ENCODE data around the gene GAS2L1. TPM values are rescaled to one million over a fixed set of nuclear protein-coding genes. Genes with fewer than 3 reads are reported as not detected.
A peak's percentile ranks its signal among the peaks of the same experiment; 100 is the strongest.

Gene GAS2L1
- total RNA-seq, 4 donors from 2014 or later = 49.0 to 94.8 (median 85.4) TPM

- Histone ChIP-seq H3K4me1 (peaks cover 28% of the 10 kb centered on the region), H3K27me3 (no peaks in the 10 kb centered on the region), H3K4me3 (no peak overlapping the region), H3K36me3 (peaks cover 92% of the 10 kb centered on the region), H3K9me3 (no peaks in the 10 kb centered on the region), H3K27ac (peak overlapping the region; percentile 77)
- 72% methylated on average over 11 of the region's 12 CpGs for WGBS
- TF ChIP-seq EP300 (IDR thresholded peaks at IDR 0.05) = no peak
- TF ChIP-seq POLR2AphosphoS5 (IDR thresholded peaks at IDR 0.05) = no peak
- TF ChIP-seq POLR2A (IDR thresholded peaks at IDR 0.05) = no peak
- TF ChIP-seq, protein P1, sequence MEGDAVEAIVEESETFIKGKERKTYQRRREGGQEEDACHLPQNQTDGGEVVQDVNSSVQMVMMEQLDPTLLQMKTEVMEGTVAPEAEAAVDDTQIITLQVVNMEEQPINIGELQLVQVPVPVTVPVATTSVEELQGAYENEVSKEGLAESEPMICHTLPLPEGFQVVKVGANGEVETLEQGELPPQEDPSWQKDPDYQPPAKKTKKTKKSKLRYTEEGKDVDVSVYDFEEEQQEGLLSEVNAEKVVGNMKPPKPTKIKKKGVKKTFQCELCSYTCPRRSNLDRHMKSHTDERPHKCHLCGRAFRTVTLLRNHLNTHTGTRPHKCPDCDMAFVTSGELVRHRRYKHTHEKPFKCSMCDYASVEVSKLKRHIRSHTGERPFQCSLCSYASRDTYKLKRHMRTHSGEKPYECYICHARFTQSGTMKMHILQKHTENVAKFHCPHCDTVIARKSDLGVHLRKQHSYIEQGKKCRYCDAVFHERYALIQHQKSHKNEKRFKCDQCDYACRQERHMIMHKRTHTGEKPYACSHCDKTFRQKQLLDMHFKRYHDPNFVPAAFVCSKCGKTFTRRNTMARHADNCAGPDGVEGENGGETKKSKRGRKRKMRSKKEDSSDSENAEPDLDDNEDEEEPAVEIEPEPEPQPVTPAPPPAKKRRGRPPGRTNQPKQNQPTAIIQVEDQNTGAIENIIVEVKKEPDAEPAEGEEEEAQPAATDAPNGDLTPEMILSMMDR (IDR thresholded peaks at IDR 0.05) = no peak
- DNase-seq (ENCODE audit: low spot score in 2 of 2) = no peak
Measured at GRCh38 chr22:29337631-29338284, 31.3 kb downstream of the GAS2L1 start.

DNA sequence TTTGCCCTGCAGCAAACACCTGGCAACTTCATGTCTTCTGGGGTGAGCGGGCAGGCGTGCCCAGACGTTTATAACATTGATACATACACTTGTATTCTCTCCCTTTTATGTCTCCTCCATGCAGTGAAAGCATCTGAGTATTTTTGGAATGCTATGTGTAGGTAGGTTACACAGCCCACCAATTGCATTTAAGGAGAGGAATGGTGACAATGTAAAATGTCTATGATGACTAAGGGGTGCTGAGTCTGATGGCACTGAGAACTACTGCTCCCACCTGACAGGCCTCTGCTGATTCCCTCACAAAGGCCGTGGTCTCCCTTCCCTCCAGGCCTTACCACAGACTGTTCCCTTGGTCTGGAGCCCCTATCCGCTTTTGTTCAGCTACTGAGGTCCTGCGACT, 31.9 kb downstream of the GAS2L1 start:
- H3K4me1 ChIP-seq = peaks cover 28% of the 10 kb centered on the region
- peaks cover 92% of the 10 kb centered on the region for H3K36me3 ChIP-seq
- H3K9me3 ChIP-seq = no peaks in the 10 kb centered on the region
- no peak for TF ChIP-seq EP300 (IDR thresholded peaks at IDR 0.05)
- TF ChIP-seq, protein P1 (IDR thresholded peaks at IDR 0.05) = no peak
- no peak for TF ChIP-seq POLR2AphosphoS5 (IDR thresholded peaks at IDR 0.05)
- no peak for TF ChIP-seq POLR2A (IDR thresholded peaks at IDR 0.05)
- H3K27me3 ChIP-seq = no peaks in the 10 kb centered on the region
- no peak overlapping the region for H3K4me3 ChIP-seq
- peak overlapping the region; percentile 77 for H3K27ac ChIP-seq
- DNase-seq (ENCODE audit: low spot score in 2 of 2) = no peak
- WGBS = 85% methylated on average over 6 of the region's 6 CpGs

GRCh38 chr22:29339381-29340235, 33.2 kb downstream of the GAS2L1 start:
- no peak for DNase-seq (ENCODE audit: low spot score in 2 of 2)
- 87% methylated on average over 23 of the region's 23 CpGs for WGBS
- peaks cover 86% of the 10 kb centered on the region for H3K36me3 ChIP-seq
- TF ChIP-seq, protein P1 (IDR thresholded peaks at IDR 0.05) = no peak
- TF ChIP-seq EP300 (IDR thresholded peaks at IDR 0.05) (no peak), POLR2A (IDR thresholded peaks at IDR 0.05) (no peak), POLR2AphosphoS5 (IDR thresholded peaks at IDR 0.05) (no peak)
- no peak overlapping the region for H3K27ac ChIP-seq
- H3K4me3 ChIP-seq = no peak overlapping the region
- no peaks in the 10 kb centered on the region for H3K27me3 ChIP-seq
- H3K9me3 ChIP-seq = no peaks in the 10 kb centered on the region
- peaks cover 28% of the 10 kb centered on the region for H3K4me1 ChIP-seq

- H3K4me1 ChIP-seq = peaks cover 28% of the 10 kb centered on the region
- H3K36me3 ChIP-seq = peaks cover 84% of the 10 kb centered on the region
- DNase-seq (ENCODE audit: low spot score in 2 of 2) = no peak
- no peak overlapping the region for H3K27ac ChIP-seq
- no peaks in the 10 kb centered on the region for H3K27me3 ChIP-seq
- H3K4me3 ChIP-seq = no peak overlapping the region
- H3K9me3 ChIP-seq = no peaks in the 10 kb centered on the region
- TF ChIP-seq POLR2A (IDR thresholded peaks at IDR 0.05) (no peak), POLR2AphosphoS5 (IDR thresholded peaks at IDR 0.05) (no peak), EP300 (IDR thresholded peaks at IDR 0.05) (no peak)
- TF ChIP-seq, protein P1 (IDR thresholded peaks at IDR 0.05) = no peak
- no CpG with 5 or more reads among the region's 8 CpGs for WGBS
Measured at GRCh38 chr22:29340566-29340965, 34.1 kb downstream of the GAS2L1 start.
